Thyroid gland (tissue), 4 donors: ENCODE measurements around the gene HSP90AA1. TPM values are rescaled to one million over a fixed set of nuclear protein-coding genes. Genes with fewer than 3 reads are reported as not detected.

Experiments used
- DNase-seq, 2 donors: peaks; one replicate each; pipeline ENCODE4 v3.0.0-alpha.2; 2019
- H3K27ac ChIP-seq, 3 donors: fragments of 200-600 bp; sonication (generic); 1 replicate in 2 of 3; 2 replicates in 1 of 3; pipeline ENCODE4 v1.5.1; 2016 to 2019; ENCODE audit warnings: mild to moderate bottlenecking in 1 of 3, moderate library complexity in 1 of 3
- H3K27me3 ChIP-seq: fragments of 200-600 bp; sonication (generic); one replicate; pipeline ENCODE4 v1.5.1; 2019
- H3K36me3 ChIP-seq, 2 donors: fragments of 200-600 bp; sonication (generic); one replicate each; pipeline ENCODE4 v1.5.1; 2016 to 2019
- H3K4me1 ChIP-seq, 2 donors: fragments of 200-600 bp; sonication (generic); one replicate each; pipeline ENCODE4 v1.5.1; 2017 to 2019
- H3K4me3 ChIP-seq, 3 donors: fragments of 200-600 bp; sonication (generic); replicated peaks in 1 of 3; 1 replicate in 2 of 3; 2 replicates in 1 of 3; pipeline ENCODE4 v1.5.1; 2016; ENCODE audit warnings: mild to moderate bottlenecking in 1 of 3
- H3K9me3 ChIP-seq: fragments of 200-600 bp; sonication (generic); one replicate; pipeline ENCODE4 v1.5.1; 2017
- CTCF ChIP-seq, 6 experiments: fragments of 200-600 bp in 3 of 6; fragments of 450-650 bp in 3 of 6; sonication (generic) in 3 of 6; IDR thresholded peaks; one replicate each; pipeline ENCODE4 v1.5.1; 2016 to 2019; ENCODE audit warnings: antibody characterized with exemption in 6 of 6, mild to moderate bottlenecking in 2 of 6, inconsistent platforms in 1 of 6, moderate library complexity in 1 of 6
- POLR2A ChIP-seq, 2 donors: fragments of 450-650 bp; IDR thresholded peaks; one replicate each; pipeline ENCODE4 v1.6.1; 2017; ENCODE audit warnings: antibody characterized with exemption in 2 of 2, mild to moderate bottlenecking in 2 of 2, moderate library complexity in 1 of 2
- WGBS, 2 donors: methylation state at CpG; one replicate each; pipeline ENCODE4 v1.1.5; 2017; 5-methylcytosine and 5-hydroxymethylcytosine counted together
- intact Hi-C: fragments of 100-400 bp; cut with DNase I; formaldehyde crosslinking; loops from one replicate; pipeline ENCODE4 v1.15.1; 2023
- small RNA-seq: library from RNA; depleted of rRNA; stranded (forward); fragments of <200 nt; gene quantifications from one replicate; pipeline ENCODE3, GENCODE V24; 2016
- total RNA-seq, 4 donors: library from RNA; depleted of rRNA; stranded (reverse); fragments of >200 nt; gene quantifications; one replicate each; pipeline ENCODE4 v1.2.3, GENCODE V29; 2016

Gene HSP90AA1
- total RNA-seq, 4 donors from 2014 or later, result 217 to 405 (median 278) TPM

- intact Hi-C loops, result no loop called here
These were observed 53.6 kb downstream of the HSP90AA1 start for GRCh38 chr14:102033241-102033640.

More at GRCh38 chr14:102033241-102033640, 53.6 kb downstream of the HSP90AA1 start:
- Histone ChIP-seq H3K4me3 (no peak overlapping the region), H3K4me1 (no peaks in the 10 kb centered on the region), H3K9me3 (no peaks in the 10 kb centered on the region), H3K36me3 (peaks cover 92 to 93% of the 10 kb centered on the region in 2 donors), H3K27me3 (no peaks in the 10 kb centered on the region), H3K27ac (no peak overlapping the region)
- DNase-seq, result no peak
- 94 to 96% methylated on average over 13 of the region's 13 CpGs for WGBS, 2 donors
- TF ChIP-seq CTCF (IDR thresholded peaks at IDR 0.05), result no peak
- TF ChIP-seq POLR2A (IDR thresholded peaks at IDR 0.05), result no peak

Small RNA genes lying within 50 kb of the gene (small RNA-seq; reads per million reads assigned to genes)
- gene RN7SL472P, result not detected

Other genes with a start within 250 kb of the HSP90AA1 start
- gene DYNC1H1, start 122.5 kb downstream of the HSP90AA1 start, total RNA-seq, result 100 to 1,000 TPM; 464 to 818 (median 553) TPM
- 10 to 100 TPM; 27.1 to 48.8 (median 37.6) TPM for gene WDR20, start 52.9 kb upstream of the HSP90AA1 start, total RNA-seq
- 10 to 100 TPM; 38.6 to 57.7 (median 45.2) TPM for gene MOK, start 218.1 kb upstream of the HSP90AA1 start, total RNA-seq
- 10 to 100 TPM in 3 of 4 donors, 1 to 10 TPM in 1; 9.1 to 14.2 (median 12.9) TPM for gene ZNF839, start 232.7 kb upstream of the HSP90AA1 start, total RNA-seq